HL-60 (cell line): ENCODE data around the gene ETV6.

Experiments used
- DNase-seq, 2 experiments: peaks; one replicate each; pipeline ENCODE4 v3.0.0-alpha.2; 2010 to 2020; ENCODE audit warnings: low read depth in 1 of 2, low spot score in 1 of 2
- H3K27ac ChIP-seq: fragments of 250-450 bp; sonication (Bioruptor Pico); replicated peaks from 2 replicates; pipeline ENCODE4 v1.5.1; 2020; ENCODE audit warnings: mild to moderate bottlenecking, moderate library complexity
- H3K27me3 ChIP-seq: fragments of 250-450 bp; sonication (Bioruptor Pico); 2 replicates; pipeline ENCODE4 v1.5.1; 2021; ENCODE audit warnings: mild to moderate bottlenecking, moderate library complexity; ENCODE audit not compliant: insufficient read depth, poor library complexity, severe bottlenecking
- H3K4me3 ChIP-seq: replicated peaks from 2 replicates; pipeline ENCODE4 v1.5.1; 2011; ENCODE audit warnings: mild to moderate bottlenecking, control low read depth, low read length; ENCODE audit not compliant: insufficient read depth
- GABPA ChIP-seq: IDR thresholded peaks from 2 replicates; pipeline ENCODE4 v1.6.1; 2012; ENCODE audit warnings: low read depth
- POLR2AphosphoS5 ChIP-seq: IDR thresholded peaks from 2 replicates; pipeline ENCODE4 v1.6.1; 2012; ENCODE audit warnings: low read depth
- REST ChIP-seq: IDR thresholded peaks from 2 replicates; pipeline ENCODE4 v1.6.1; 2012; ENCODE audit warnings: low read depth; ENCODE audit not compliant: insufficient replicate concordance
- SPI1 ChIP-seq: IDR thresholded peaks from 2 replicates; pipeline ENCODE4 v1.6.1; 2012; ENCODE audit warnings: low read depth, mild to moderate bottlenecking, borderline replicate concordance
- TF ChIP-seq, protein P1 (sequence below): IDR thresholded peaks from one replicate; pipeline ENCODE4 v1.5.1; 2011; ENCODE audit warnings: low read length, control low read depth, inconsistent platforms; ENCODE audit not compliant: insufficient read depth

The ETV6 gene

DNA sequence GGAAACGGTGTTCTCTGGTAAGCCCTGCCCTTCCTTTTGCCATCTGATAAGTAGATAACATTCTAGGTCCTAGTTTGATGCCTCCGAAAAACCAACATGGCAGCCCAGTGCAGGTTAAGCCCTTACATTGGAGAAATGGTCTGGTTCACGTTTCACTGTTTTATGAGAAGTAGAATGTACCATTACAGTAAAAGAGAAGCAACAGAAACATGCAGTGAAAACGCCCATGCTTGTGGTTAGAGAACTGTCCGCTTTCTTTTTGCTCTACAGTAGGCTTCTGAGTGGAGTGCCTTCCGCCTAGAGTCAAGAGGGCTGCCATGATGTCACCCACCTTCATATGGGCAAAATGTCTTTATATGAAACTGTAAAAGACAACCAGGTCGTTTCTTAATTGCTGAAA, 230.9 kb downstream of the ETV6 start:
- no peak overlapping the region for H3K4me3 ChIP-seq
- TF ChIP-seq POLR2AphosphoS5 (no peak), REST (no peak), GABPA (no peak), SPI1 (no peak)
- TF ChIP-seq, protein P1, sequence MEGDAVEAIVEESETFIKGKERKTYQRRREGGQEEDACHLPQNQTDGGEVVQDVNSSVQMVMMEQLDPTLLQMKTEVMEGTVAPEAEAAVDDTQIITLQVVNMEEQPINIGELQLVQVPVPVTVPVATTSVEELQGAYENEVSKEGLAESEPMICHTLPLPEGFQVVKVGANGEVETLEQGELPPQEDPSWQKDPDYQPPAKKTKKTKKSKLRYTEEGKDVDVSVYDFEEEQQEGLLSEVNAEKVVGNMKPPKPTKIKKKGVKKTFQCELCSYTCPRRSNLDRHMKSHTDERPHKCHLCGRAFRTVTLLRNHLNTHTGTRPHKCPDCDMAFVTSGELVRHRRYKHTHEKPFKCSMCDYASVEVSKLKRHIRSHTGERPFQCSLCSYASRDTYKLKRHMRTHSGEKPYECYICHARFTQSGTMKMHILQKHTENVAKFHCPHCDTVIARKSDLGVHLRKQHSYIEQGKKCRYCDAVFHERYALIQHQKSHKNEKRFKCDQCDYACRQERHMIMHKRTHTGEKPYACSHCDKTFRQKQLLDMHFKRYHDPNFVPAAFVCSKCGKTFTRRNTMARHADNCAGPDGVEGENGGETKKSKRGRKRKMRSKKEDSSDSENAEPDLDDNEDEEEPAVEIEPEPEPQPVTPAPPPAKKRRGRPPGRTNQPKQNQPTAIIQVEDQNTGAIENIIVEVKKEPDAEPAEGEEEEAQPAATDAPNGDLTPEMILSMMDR: no peak
- DNase-seq: no peak
- H3K27me3 ChIP-seq: no peaks in the 10 kb centered on the region
- peak overlapping the region; percentile 35; the same call in 1 of the 2 replicates for H3K27ac ChIP-seq

GRCh38 chr12:11881835-11882234, 232.4 kb downstream of the ETV6 start:
- DNase-seq: no peak
- TF ChIP-seq REST (no peak), SPI1 (no peak), GABPA (no peak), POLR2AphosphoS5 (no peak)
- TF ChIP-seq, protein P1: no peak
- H3K27me3 ChIP-seq: no peaks in the 10 kb centered on the region
- H3K27ac ChIP-seq: no peak overlapping the region; the same call in 1 of the 2 replicates
- H3K4me3 ChIP-seq: no peak overlapping the region

DNA sequence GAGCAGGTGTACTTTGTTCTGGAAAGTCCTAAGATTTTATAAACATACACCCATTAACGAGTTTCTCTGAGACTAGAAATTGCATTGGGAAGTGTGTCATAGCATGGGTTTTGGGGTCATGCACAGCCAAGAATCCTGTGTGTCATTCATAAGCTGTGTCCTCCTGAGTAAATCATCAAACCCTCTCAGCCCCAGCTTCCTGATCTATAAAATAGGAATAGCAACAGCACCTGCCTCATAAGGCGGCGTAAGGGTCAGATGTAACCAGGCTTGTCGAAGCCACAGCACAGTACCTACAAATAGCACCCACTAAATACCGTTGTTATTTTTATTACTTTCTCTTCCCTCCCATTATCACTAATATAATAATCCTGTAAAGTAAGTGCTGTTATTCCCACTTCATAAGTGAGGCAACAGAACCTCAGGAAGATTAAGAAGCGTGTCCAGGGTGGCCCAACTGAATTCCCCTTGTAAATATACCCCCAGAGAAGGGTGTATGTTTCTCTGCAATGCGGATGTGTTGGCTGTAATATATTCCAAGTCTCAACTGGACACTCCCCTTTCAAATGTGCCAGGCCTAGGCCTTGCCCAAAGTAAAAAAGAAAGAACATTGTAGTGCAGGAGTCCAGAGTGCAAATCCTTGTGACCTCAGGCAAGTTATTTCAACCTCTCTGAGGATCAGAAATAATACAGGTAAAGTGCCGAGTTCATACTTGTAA, 233.0 kb downstream of the ETV6 start:
- TF ChIP-seq REST (no peak), SPI1 (no peak), POLR2AphosphoS5 (no peak), GABPA (no peak)
- TF ChIP-seq, protein P1: no peak
- no peak overlapping the region; the same call in 1 of the 2 replicates for H3K27ac ChIP-seq
- no peaks in the 10 kb centered on the region for H3K27me3 ChIP-seq
- DNase-seq: no peak
- H3K4me3 ChIP-seq: no peak overlapping the region
